ENCODE results near the gene PRICKLE4.
A peak's percentile ranks its signal among the peaks of the same experiment; 100 is the strongest.
"Not testable (repeated sequence)": the region's sequence is repeated elsewhere in the genome, so short reads cannot be mapped to it uniquely, and the experiment has no call there.

PRICKLE4 gene

DNA sequence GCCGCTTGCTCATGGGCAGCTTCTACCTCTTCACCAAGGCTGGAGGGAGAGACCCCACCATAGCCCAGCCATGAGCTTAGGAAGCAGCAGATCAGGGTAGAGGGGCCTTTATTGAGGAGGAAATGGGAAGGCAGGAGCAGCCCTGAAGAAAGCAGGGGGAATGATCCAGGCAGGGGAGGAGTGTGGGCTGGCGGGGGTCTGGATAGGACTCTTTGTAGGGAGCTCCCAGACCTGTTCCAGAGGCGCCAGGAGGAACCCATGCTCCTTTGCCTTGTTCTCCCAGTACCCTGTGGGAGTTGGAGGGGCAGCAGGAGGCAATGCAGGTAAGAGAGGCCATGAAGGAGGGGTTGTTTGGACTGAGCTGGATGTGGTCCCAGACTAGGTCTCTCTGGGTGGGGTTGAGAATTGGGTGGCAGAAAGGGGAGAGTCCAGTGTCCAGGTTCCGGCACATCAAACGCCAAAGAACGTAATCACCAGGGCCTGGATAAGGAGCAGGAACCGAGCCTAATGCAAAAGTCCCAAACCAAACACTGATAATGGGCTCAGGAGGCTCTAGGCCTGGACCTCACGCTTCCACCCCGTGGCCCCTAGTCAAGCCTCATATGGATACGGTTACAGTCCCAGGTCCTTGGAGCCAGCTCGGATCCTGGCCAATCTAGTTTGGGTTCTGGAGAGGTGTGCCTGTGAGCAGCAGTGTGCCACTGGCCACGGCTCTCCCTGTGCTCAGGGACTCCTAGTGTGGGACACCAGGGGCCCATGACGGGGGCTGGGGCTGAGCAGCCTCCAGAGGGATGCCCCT is 21.3 kb upstream of the PRICKLE4 start:
- no peaks in the 10 kb centered on the region for H3K79me2 ChIP-seq (ENCODE audit: control insufficient read depth, insufficient read depth, low read length)
- H3K27me3 ChIP-seq (ENCODE audit: insufficient read depth, low read length, poor library complexity) = no peaks in the 10 kb centered on the region
- no peak overlapping the region for H3K27ac ChIP-seq (ENCODE audit: low read depth, low read length)
- no peak overlapping the region for H2BK120ac ChIP-seq (ENCODE audit: low read depth, low read length)
- no peak overlapping the region for H3K4me3 ChIP-seq (ENCODE audit: low read length)
- H3K4me2 ChIP-seq (ENCODE audit: low read length) = no peak overlapping the region
- H3K18ac ChIP-seq (ENCODE audit: low read length) = no peak overlapping the region
- no peaks in the 10 kb centered on the region for H3K4me1 ChIP-seq (ENCODE audit: control insufficient read depth, low read depth, low read length)
- DNase-seq = no peak
- no CpG with 5 or more reads among the region's 13 CpGs for WGBS (ENCODE audit: extremely low coverage, insufficient coverage, low lambda C conversion rate)
- H3K4ac ChIP-seq (ENCODE audit: low read depth, low read length) = no peak overlapping the region
- H2BK15ac ChIP-seq (replicated peaks; ENCODE audit: low read depth) = no peak overlapping the region
- H4K5ac ChIP-seq (ENCODE audit: low read length) = no peak overlapping the region
- no peak overlapping the region for H4K8ac ChIP-seq (ENCODE audit: low read depth, low read length)
- H3K79me1 ChIP-seq (ENCODE audit: low read length) = no peaks in the 10 kb centered on the region
- no peak overlapping the region for H2AK5ac ChIP-seq (ENCODE audit: low read length)
- H2BK5ac ChIP-seq (ENCODE audit: low read length) = no peak overlapping the region
- no peak overlapping the region for H3K23ac ChIP-seq (ENCODE audit: low read length)
- no peak overlapping the region for H3K56ac ChIP-seq (ENCODE audit: low read length)
- H3K9ac ChIP-seq (ENCODE audit: low read length) = no peak overlapping the region
- no peaks in the 10 kb centered on the region for H3K36me3 ChIP-seq (ENCODE audit: control insufficient read depth, insufficient read depth, low read length)

DNA sequence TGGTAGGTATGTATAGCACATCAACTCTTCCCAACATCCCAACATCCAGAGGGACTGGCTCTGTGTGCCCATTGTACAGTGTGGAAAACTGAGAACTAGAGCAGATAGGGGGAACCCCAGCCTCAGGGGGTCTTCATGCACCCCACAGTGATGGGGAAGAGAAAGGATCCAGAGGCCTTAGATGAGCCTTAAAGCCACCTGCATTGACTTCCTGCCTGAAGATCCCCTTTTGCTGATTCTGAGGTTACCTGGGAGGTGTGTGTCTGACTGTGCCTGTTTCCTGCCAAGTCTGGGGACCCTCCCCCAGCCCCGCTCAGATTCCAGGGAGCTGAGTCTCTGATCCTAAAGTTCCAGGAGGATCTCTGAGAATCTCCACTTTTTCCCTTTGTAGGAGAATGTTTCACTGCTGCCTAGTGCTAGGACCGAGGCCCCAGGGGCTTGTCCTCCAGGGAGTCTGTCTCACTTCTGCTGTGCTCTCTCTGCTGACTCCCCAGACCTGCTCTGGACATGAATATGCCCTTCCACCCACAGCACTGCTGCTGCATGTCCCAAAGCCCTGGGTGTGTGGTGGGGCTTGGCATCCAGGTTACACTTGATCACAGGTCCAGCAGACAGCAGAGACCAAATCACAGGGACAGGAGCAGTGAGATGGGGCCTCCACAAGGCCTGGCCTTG is 20.5 kb upstream of the PRICKLE4 start:
- Histone ChIP-seq H3K79me1 (ENCODE audit: low read length) (no peaks in the 10 kb centered on the region), H4K8ac (ENCODE audit: low read depth, low read length) (no peak overlapping the region), H3K4me1 (ENCODE audit: control insufficient read depth, low read depth, low read length) (no peaks in the 10 kb centered on the region), H2BK5ac (ENCODE audit: low read length) (no peak overlapping the region), H3K27me3 (ENCODE audit: insufficient read depth, low read length, poor library complexity) (no peaks in the 10 kb centered on the region), H3K4ac (ENCODE audit: low read depth, low read length) (no peak overlapping the region), H3K18ac (ENCODE audit: low read length) (no peak overlapping the region), H3K4me3 (ENCODE audit: low read length) (no peak overlapping the region), H3K79me2 (ENCODE audit: control insufficient read depth, insufficient read depth, low read length) (no peaks in the 10 kb centered on the region), H2BK120ac (ENCODE audit: low read depth, low read length) (no peak overlapping the region), H2AK5ac (ENCODE audit: low read length) (no peak overlapping the region), H3K4me2 (ENCODE audit: low read length) (no peak overlapping the region), H2BK15ac (replicated peaks; ENCODE audit: low read depth) (no peak overlapping the region), H3K9ac (ENCODE audit: low read length) (no peak overlapping the region), H4K5ac (ENCODE audit: low read length) (no peak overlapping the region), H3K23ac (ENCODE audit: low read length) (no peak overlapping the region), H3K56ac (ENCODE audit: low read length) (no peak overlapping the region), H3K36me3 (ENCODE audit: control insufficient read depth, insufficient read depth, low read length) (no peaks in the 10 kb centered on the region), H3K27ac (ENCODE audit: low read depth, low read length) (no peak overlapping the region)
- no peak for DNase-seq
- no CpG with 5 or more reads among the region's 2 CpGs for WGBS (ENCODE audit: extremely low coverage, insufficient coverage, low lambda C conversion rate)

DNA sequence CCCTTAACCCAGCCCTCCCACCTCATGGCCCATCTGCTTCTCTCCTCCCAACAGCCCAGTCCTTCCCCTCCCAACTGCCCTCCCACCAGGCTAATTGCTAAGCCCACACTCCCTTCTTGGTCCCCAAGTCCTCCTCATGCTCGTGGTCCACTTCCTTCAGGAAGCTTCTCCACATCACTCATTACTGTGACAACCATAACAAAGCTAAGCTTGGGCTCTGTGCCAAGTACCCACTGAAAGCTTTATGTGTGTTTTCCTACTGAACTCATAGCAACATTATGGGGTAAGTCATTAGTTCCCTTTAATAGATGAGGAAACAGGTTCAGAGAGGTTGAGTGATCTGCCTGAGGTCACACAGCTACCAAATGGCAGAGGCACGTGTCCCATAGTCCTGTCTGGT is 17.1 kb upstream of the PRICKLE4 start:
- no peak for DNase-seq
- no CpG with 5 or more reads among the region's 2 CpGs for WGBS (ENCODE audit: extremely low coverage, insufficient coverage, low lambda C conversion rate)
- H3K4me1 ChIP-seq (ENCODE audit: control insufficient read depth, low read depth, low read length) = no peaks in the 10 kb centered on the region

DNA sequence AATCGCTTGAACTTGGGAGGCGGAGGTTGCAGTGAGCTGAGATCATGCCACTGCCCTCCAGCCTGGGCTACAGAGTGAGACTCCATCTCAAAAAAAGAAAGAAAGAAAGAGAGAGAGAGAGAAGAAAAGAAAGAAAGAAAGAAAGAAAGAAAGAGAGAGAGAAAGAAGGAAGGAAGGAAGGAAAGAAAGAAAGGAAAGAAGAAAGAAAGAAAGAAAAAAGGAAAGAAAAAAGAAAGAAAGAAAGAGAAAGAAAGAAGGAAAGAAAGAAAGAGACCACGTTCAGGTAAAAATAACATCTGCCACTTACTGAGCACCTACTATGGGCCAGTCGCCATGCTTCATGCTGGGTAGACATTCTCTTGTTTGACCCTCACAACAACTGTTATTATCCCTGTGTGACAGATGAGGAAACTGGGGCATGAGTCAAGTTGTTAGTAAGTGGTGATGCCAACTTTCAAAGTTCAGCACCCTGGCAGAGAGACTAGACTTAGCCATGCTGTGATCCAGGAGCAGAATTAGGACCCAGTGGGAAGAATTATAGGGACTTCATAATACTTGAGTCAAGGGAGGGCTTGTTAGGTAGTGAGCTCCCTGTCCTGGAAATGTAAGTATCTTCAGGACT is 14.4 kb upstream of the PRICKLE4 start:
- H3K36me3 ChIP-seq (ENCODE audit: control insufficient read depth, insufficient read depth, low read length); H2BK15ac ChIP-seq (replicated peaks; ENCODE audit: low read depth); H3K4me3 ChIP-seq (ENCODE audit: low read length); H2BK120ac ChIP-seq (ENCODE audit: low read depth, low read length); H3K79me1 ChIP-seq (ENCODE audit: low read length); DNase-seq; H3K4ac ChIP-seq (ENCODE audit: low read depth, low read length); H2BK5ac ChIP-seq (ENCODE audit: low read length); H3K9ac ChIP-seq (ENCODE audit: low read length); H3K4me2 ChIP-seq (ENCODE audit: low read length); H3K27ac ChIP-seq (ENCODE audit: low read depth, low read length); H3K27me3 ChIP-seq (ENCODE audit: insufficient read depth, low read length, poor library complexity); H3K23ac ChIP-seq (ENCODE audit: low read length); H3K79me2 ChIP-seq (ENCODE audit: control insufficient read depth, insufficient read depth, low read length); H3K56ac ChIP-seq (ENCODE audit: low read length); H4K8ac ChIP-seq (ENCODE audit: low read depth, low read length); H3K18ac ChIP-seq (ENCODE audit: low read length); H4K5ac ChIP-seq (ENCODE audit: low read length); H2AK5ac ChIP-seq (ENCODE audit: low read length); H3K4me1 ChIP-seq (ENCODE audit: control insufficient read depth, low read depth, low read length): not testable (repeated sequence)
- WGBS (ENCODE audit: extremely low coverage, insufficient coverage, low lambda C conversion rate) = no CpG with 5 or more reads among the region's 4 CpGs

More for the DNA sequence above, 17.1 kb upstream of the PRICKLE4 start:
- Histone ChIP-seq H3K27me3 (ENCODE audit: insufficient read depth, low read length, poor library complexity) (no peaks in the 10 kb centered on the region), H3K18ac (ENCODE audit: low read length) (no peak overlapping the region), H3K4me3 (ENCODE audit: low read length) (no peak overlapping the region), H4K8ac (ENCODE audit: low read depth, low read length) (no peak overlapping the region), H2AK5ac (ENCODE audit: low read length) (no peak overlapping the region), H4K5ac (ENCODE audit: low read length) (no peak overlapping the region), H3K27ac (ENCODE audit: low read depth, low read length) (no peak overlapping the region), H2BK5ac (ENCODE audit: low read length) (no peak overlapping the region), H2BK120ac (ENCODE audit: low read depth, low read length) (no peak overlapping the region), H3K36me3 (ENCODE audit: control insufficient read depth, insufficient read depth, low read length) (no peaks in the 10 kb centered on the region), H2BK15ac (replicated peaks; ENCODE audit: low read depth) (no peak overlapping the region), H3K9ac (ENCODE audit: low read length) (no peak overlapping the region), H3K79me1 (ENCODE audit: low read length) (no peaks in the 10 kb centered on the region), H3K4me2 (ENCODE audit: low read length) (no peak overlapping the region), H3K23ac (ENCODE audit: low read length) (no peak overlapping the region), H3K4ac (ENCODE audit: low read depth, low read length) (no peak overlapping the region), H3K56ac (ENCODE audit: low read length) (no peak overlapping the region), H3K79me2 (ENCODE audit: control insufficient read depth, insufficient read depth, low read length) (no peaks in the 10 kb centered on the region)

DNA sequence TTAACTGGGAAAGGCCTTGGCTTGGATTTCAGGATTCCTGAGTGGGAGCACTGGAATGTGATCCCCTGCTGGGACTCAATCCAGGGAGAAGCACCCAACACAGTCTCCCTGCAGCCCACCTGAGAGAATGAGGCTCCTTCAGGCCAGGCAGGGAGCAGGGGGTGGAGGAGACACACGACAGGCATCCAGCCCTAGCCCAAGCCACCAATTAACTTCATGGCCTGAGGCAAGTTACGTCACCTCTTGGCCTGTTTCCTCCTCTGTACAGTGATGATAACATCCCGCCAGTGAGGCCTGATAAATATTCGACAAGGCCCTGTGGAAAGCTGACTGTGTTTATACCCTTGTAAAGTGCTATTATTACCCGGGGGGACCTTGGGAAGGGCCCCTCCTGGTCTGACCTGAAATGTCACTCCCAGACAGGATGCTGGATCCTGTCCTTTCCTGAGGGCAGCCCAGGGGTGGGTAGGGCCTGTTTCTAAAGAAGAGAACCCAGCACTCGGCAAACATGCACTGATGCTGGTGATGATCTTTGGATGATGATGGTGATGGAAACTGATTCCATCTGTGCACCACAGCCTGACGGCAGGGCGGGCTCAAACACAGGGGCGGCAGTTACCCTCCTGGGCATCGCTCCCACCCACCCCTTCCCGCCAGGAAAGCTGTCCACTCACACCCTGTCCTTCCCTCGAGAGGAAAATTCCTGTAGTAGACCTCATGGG is 13.3 kb upstream of the PRICKLE4 start:
- Histone ChIP-seq H3K4ac (ENCODE audit: low read depth, low read length) (no peak overlapping the region), H3K18ac (ENCODE audit: low read length) (no peak overlapping the region), H2AK5ac (ENCODE audit: low read length) (no peak overlapping the region), H2BK5ac (ENCODE audit: low read length) (no peak overlapping the region), H3K27ac (ENCODE audit: low read depth, low read length) (no peak overlapping the region), H2BK15ac (replicated peaks; ENCODE audit: low read depth) (no peak overlapping the region), H2BK120ac (ENCODE audit: low read depth, low read length) (no peak overlapping the region), H3K4me2 (ENCODE audit: low read length) (no peak overlapping the region), H3K4me1 (ENCODE audit: control insufficient read depth, low read depth, low read length) (no peaks in the 10 kb centered on the region), H3K23ac (ENCODE audit: low read length) (no peak overlapping the region), H3K79me2 (ENCODE audit: control insufficient read depth, insufficient read depth, low read length) (no peaks in the 10 kb centered on the region), H3K9ac (ENCODE audit: low read length) (no peak overlapping the region), H3K27me3 (ENCODE audit: insufficient read depth, low read length, poor library complexity) (no peaks in the 10 kb centered on the region), H3K36me3 (ENCODE audit: control insufficient read depth, insufficient read depth, low read length) (no peaks in the 10 kb centered on the region), H3K56ac (ENCODE audit: low read length) (no peak overlapping the region), H4K8ac (ENCODE audit: low read depth, low read length) (no peak overlapping the region), H3K4me3 (ENCODE audit: low read length) (no peak overlapping the region), H4K5ac (ENCODE audit: low read length) (no peak overlapping the region), H3K79me1 (ENCODE audit: low read length) (no peaks in the 10 kb centered on the region)
- WGBS (ENCODE audit: extremely low coverage, insufficient coverage, low lambda C conversion rate) = no CpG with 5 or more reads among the region's 12 CpGs
- DNase-seq = peak; percentile 76

Measured in mesendoderm (in vitro differentiated cells).